ENCODE measurements around the gene RXRG.

DNA sequence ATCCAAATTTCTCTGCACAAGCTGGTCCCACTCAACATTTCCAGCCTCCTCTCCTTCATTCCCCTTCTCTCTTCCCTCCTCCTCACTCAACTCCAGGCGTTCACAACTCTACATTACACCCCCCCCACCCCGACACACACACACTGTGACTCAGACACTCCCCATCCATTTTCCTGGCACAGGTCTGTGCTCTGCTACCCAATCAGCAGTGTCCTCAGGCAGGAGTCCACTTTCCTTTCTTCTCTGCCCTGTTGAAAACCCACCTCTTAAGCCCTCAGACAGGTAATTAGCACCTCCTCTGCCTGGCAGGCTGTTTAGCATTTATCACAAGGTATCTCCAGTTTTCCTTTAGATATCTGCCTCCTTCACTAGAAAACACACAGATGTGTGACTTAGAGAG, 79.6 kb downstream of the RXRG start:
- no peak for TF ChIP-seq POLR2AphosphoS5 (IDR thresholded peaks at IDR 0.05; ENCODE audit: low read depth, low read length)
- no peak for TF ChIP-seq ZFX (IDR thresholded peaks at IDR 0.05)
- TF ChIP-seq EZH2phosphoT487 (IDR thresholded peaks at IDR 0.05; ENCODE audit: borderline replicate concordance), result no peak
- TF ChIP-seq, protein P1, sequence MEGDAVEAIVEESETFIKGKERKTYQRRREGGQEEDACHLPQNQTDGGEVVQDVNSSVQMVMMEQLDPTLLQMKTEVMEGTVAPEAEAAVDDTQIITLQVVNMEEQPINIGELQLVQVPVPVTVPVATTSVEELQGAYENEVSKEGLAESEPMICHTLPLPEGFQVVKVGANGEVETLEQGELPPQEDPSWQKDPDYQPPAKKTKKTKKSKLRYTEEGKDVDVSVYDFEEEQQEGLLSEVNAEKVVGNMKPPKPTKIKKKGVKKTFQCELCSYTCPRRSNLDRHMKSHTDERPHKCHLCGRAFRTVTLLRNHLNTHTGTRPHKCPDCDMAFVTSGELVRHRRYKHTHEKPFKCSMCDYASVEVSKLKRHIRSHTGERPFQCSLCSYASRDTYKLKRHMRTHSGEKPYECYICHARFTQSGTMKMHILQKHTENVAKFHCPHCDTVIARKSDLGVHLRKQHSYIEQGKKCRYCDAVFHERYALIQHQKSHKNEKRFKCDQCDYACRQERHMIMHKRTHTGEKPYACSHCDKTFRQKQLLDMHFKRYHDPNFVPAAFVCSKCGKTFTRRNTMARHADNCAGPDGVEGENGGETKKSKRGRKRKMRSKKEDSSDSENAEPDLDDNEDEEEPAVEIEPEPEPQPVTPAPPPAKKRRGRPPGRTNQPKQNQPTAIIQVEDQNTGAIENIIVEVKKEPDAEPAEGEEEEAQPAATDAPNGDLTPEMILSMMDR (IDR thresholded peaks at IDR 0.05 in 2 of 3, conservative IDR thresholded peaks at IDR 0.05 in 1 of 3; ENCODE audit: borderline replicate concordance in 1 of 3, insufficient read depth in 1 of 3, low read depth in 2 of 3, low read length in 2 of 3), result no peak

Data from HCT116 (cell line).